H1 (cell line): ENCODE measurements around the gene CFAP107. TPM values are rescaled to one million over a fixed set of nuclear protein-coding genes. Genes with fewer than 3 reads are reported as not detected.
"Not testable (repeated sequence)": the region's sequence is repeated elsewhere in the genome, so short reads cannot be mapped to it uniquely, and the experiment has no call there.

Experiments
- CTCF ChIA-PET: fragments of 300-600 bp; sonication (Branson Sonifier 250); formaldehyde crosslinking; loops from one replicate; lab custom pipeline; 2021; ENCODE audit not compliant: partially characterized antibody; lab: Charles Lee
- POLR2A ChIA-PET: fragments of 300-600 bp; sonication (Branson Sonifier 250); formaldehyde crosslinking; loops from one replicate; lab custom pipeline; 2021; ENCODE audit warnings: inconsistent platforms; ENCODE audit not compliant: partially characterized antibody; lab: Charles Lee
- DNase-seq, 2 experiments: peaks; one replicate each; pipeline versions ENCODE4 v3.0.0 to v3.0.0-alpha.2; 2010 to 2022; ENCODE audit warnings: low spot score in 2 of 2, low read depth in 1 of 2, mixed read lengths in 1 of 2
- FAIRE-seq: peaks from 2 replicates; lab custom pipeline; 2011; peaks lifted over from hg19 to GRCh38; lab: Jason Lieb, UNC
- H2AFZ ChIP-seq: 2 replicates; pipeline ENCODE4 v1.8.1; 2012; ENCODE audit warnings: low read length, inconsistent platforms
- H2AK5ac ChIP-seq: 2 replicates; pipeline ENCODE4 v1.6.1; 2013; ENCODE audit warnings: low read depth, low read length
- H2BK120ac ChIP-seq: replicated peaks from 2 replicates; pipeline ENCODE3; 2013; ENCODE audit warnings: low read depth, low read length, inconsistent platforms
- H2BK12ac ChIP-seq: 2 replicates; pipeline ENCODE4 v1.6.1; 2013; ENCODE audit warnings: low read depth, low read length
- H2BK15ac ChIP-seq: 2 replicates; pipeline ENCODE4 v1.6.1; 2013; ENCODE audit warnings: low read length
- H2BK20ac ChIP-seq: 2 replicates; pipeline ENCODE4 v1.6.1; 2013; ENCODE audit warnings: low read length
- H2BK5ac ChIP-seq: 2 replicates; pipeline ENCODE4 v1.6.1; 2013; ENCODE audit warnings: low read depth, low read length
- H3K14ac ChIP-seq: 2 replicates; pipeline ENCODE4 v1.6.1; 2013; ENCODE audit warnings: inconsistent platforms; ENCODE audit not compliant: insufficient read length
- H3K18ac ChIP-seq: 2 replicates; pipeline ENCODE4 v1.6.1; 2013; ENCODE audit warnings: low read length; ENCODE audit errors: extremely low read depth
- H3K23ac ChIP-seq: 2 replicates; pipeline ENCODE4 v1.6.1; 2013; ENCODE audit warnings: inconsistent platforms; ENCODE audit not compliant: insufficient read length
- H3K23me2 ChIP-seq: 2 replicates; pipeline ENCODE4 v1.6.1; 2013; ENCODE audit warnings: low read depth, low read length
- H3K27ac ChIP-seq: 2 replicates; pipeline ENCODE4 v1.6.1; 2011; ENCODE audit warnings: low read depth, low read length, inconsistent platforms
- H3K27me3 ChIP-seq, 4 experiments: replicated peaks in 1 of 4; 1 replicate in 1 of 4; 2 replicates in 3 of 4; pipeline versions ENCODE4 v1.6.1 to v1.8.1; 2011 to 2013; ENCODE audit warnings: low read length in 3 of 4, mild to moderate bottlenecking in 3 of 4, inconsistent platforms in 2 of 4, mixed read lengths in 2 of 4, moderate library complexity in 1 of 4; ENCODE audit not compliant: control insufficient read depth in 3 of 4, insufficient read depth in 3 of 4; ENCODE audit errors: extremely low read depth in 1 of 4
- H3K36me3 ChIP-seq, 4 experiments: 2 replicates each; pipeline versions ENCODE4 v1.6.1 to v1.8.1; 2011 to 2013; ENCODE audit warnings: mild to moderate bottlenecking in 4 of 4, low read length in 3 of 4, moderate library complexity in 2 of 4, control low read depth in 1 of 4, inconsistent platforms in 1 of 4; ENCODE audit not compliant: insufficient read depth in 4 of 4, control insufficient read depth in 2 of 4
- H3K4ac ChIP-seq: replicated peaks from 2 replicates; pipeline ENCODE3; 2013; ENCODE audit warnings: low read length, low read depth, mixed read lengths, inconsistent platforms; ENCODE audit not compliant: insufficient read length
- H3K4me1 ChIP-seq, 4 experiments: replicated peaks in 1 of 4; 1 replicate in 1 of 4; 2 replicates in 3 of 4; pipeline versions ENCODE4 v1.6.1 to v1.8.1; 2011 to 2013; ENCODE audit warnings: low read length in 3 of 4, inconsistent platforms in 2 of 4, mixed read lengths in 1 of 4; ENCODE audit not compliant: insufficient read depth in 4 of 4, control insufficient read depth in 3 of 4
- H3K4me2 ChIP-seq, 2 experiments: 2 replicates each; pipeline versions ENCODE4 v1.6.1 to v1.8.1; 2011 to 2013; ENCODE audit warnings: low read depth in 2 of 2, low read length in 2 of 2, control low read depth in 1 of 2, inconsistent platforms in 1 of 2, mild to moderate bottlenecking in 1 of 2; ENCODE audit not compliant: insufficient read depth in 1 of 2
- H3K4me3 ChIP-seq, 4 experiments: fragments of 200-600, 300-600 bp in 1 of 4; sonication (generic), shearing (Covaris generic), sonication (Bioruptor Twin) in 1 of 4; 2 replicates each; pipeline versions ENCODE4 v1.5.1 to v1.8.1; 2011 to 2016; ENCODE audit warnings: low read length in 4 of 4, low read depth in 3 of 4, control low read depth in 2 of 4, inconsistent platforms in 2 of 4, mild to moderate bottlenecking in 2 of 4, mixed read lengths in 1 of 4, moderate library complexity in 1 of 4; ENCODE audit not compliant: insufficient read depth in 2 of 4; ENCODE audit errors: extremely low read depth in 1 of 4
- H3K56ac ChIP-seq: replicated peaks from 2 replicates; pipeline ENCODE3; 2013; ENCODE audit warnings: low read depth, mild to moderate bottlenecking, mixed read lengths, low read length, inconsistent platforms; ENCODE audit not compliant: insufficient read length
- H3K79me1 ChIP-seq: 2 replicates; pipeline ENCODE4 v1.6.1; 2013; ENCODE audit warnings: low read depth, low read length, control low read depth
- H3K79me2 ChIP-seq, 2 experiments: 2 replicates each; pipeline versions ENCODE4 v1.6.1 to v1.8.1; 2012 to 2013; ENCODE audit warnings: low read length in 2 of 2, mild to moderate bottlenecking in 2 of 2, inconsistent platforms in 1 of 2; ENCODE audit not compliant: insufficient read depth in 2 of 2, control insufficient read depth in 1 of 2
- H3K9ac ChIP-seq, 4 experiments: replicated peaks in 1 of 4; 1 replicate in 1 of 4; 2 replicates in 3 of 4; pipeline versions ENCODE4 v1.6.1 to v1.8.1; 2011 to 2013; ENCODE audit warnings: low read depth in 3 of 4, low read length in 3 of 4, control low read depth in 2 of 4, mild to moderate bottlenecking in 2 of 4, moderate library complexity in 2 of 4, inconsistent platforms in 1 of 4; ENCODE audit errors: extremely low read depth in 1 of 4
- H3K9me3 ChIP-seq, 2 experiments: 2 replicates each; pipeline versions ENCODE4 v1.6.1 to v1.8.1; 2012 to 2013; ENCODE audit warnings: mild to moderate bottlenecking in 2 of 2, moderate library complexity in 2 of 2, control low read depth in 1 of 2, inconsistent platforms in 1 of 2, low read depth in 1 of 2, low read length in 1 of 2, mixed read lengths in 1 of 2; ENCODE audit not compliant: insufficient read depth in 2 of 2
- H4K20me1 ChIP-seq, 2 experiments: replicated peaks in 1 of 2; 2 replicates each; pipeline versions ENCODE3 to v1.8.1; 2011 to 2013; ENCODE audit warnings: inconsistent platforms in 2 of 2, low read length in 2 of 2, mild to moderate bottlenecking in 1 of 2; ENCODE audit not compliant: insufficient read depth in 2 of 2, control insufficient read depth in 1 of 2
- H4K5ac ChIP-seq: 2 replicates; pipeline ENCODE4 v1.6.1; 2013; ENCODE audit warnings: low read length, low read depth, mixed read lengths, inconsistent platforms; ENCODE audit not compliant: insufficient read length
- H4K8ac ChIP-seq: 2 replicates; pipeline ENCODE4 v1.8.0; 2013; ENCODE audit warnings: mild to moderate bottlenecking, moderate library complexity, low read length, inconsistent platforms; ENCODE audit not compliant: insufficient read depth; ENCODE audit errors: extremely low read depth
- H4K91ac ChIP-seq: replicated peaks from 2 replicates; pipeline ENCODE3; 2013; ENCODE audit warnings: low read length, mixed read lengths, inconsistent platforms; ENCODE audit not compliant: insufficient read length
- CREB1 ChIP-seq: IDR thresholded peaks from 2 replicates; pipeline ENCODE4 v1.6.1; 2012; ENCODE audit warnings: inconsistent platforms
- SP2 ChIP-seq: IDR thresholded peaks from 2 replicates; pipeline ENCODE4 v1.6.1; 2012; ENCODE audit warnings: mild to moderate bottlenecking, low read length, inconsistent platforms
- WGBS, 2 experiments: shearing (Covaris generic) in 1 of 2; methylation state at CpG; one replicate each; pipeline versions ENCODE4 v1.1.6 to v1.1.7; 2013 to 2015; ENCODE audit warnings: low lambda C conversion rate in 2 of 2, mixed read lengths in 2 of 2, inconsistent platforms in 1 of 2, low coverage in 1 of 2, missing lambda C conversion rate in 1 of 2; ENCODE audit not compliant: insufficient replicate concordance in 2 of 2, insufficient coverage in 1 of 2, insufficient read length in 1 of 2; ENCODE audit errors: extremely low coverage in 1 of 2, missing lambda C conversion rate in 1 of 2; 5-methylcytosine and 5-hydroxymethylcytosine counted together
- polyA plus RNA-seq, 7 experiments: library from polyadenylated mRNA; depleted of rRNA in 3 of 7; stranded (reverse) in 5 of 7; unstranded in 2 of 7; fragments of >200 nt in 5 of 7; fragments of 200-250 nt in 2 of 7; gene quantifications; 1 replicate in 5 of 7; 2 replicates in 1 of 7; 4 replicates in 1 of 7; pipeline versions ENCODE4 v1.2.1 to v1.2.3, GENCODE V29; 2011 to 2013; ENCODE audit warnings: missing spikeins in 2 of 7, mixed read lengths in 2 of 7
- total RNA-seq: library from RNA; stranded (reverse); fragmentation: NEBNext Ultra II Directional; extraction: Animal tissue kit (Norgen Biotek cat#: 25700); gene quantifications from 2 replicates; pipeline ENCODE4 v1.2.1, GENCODE V29; 2021

CFAP107 gene
- total and polyA plus RNA-seq, 2 of the 8 experiments (the other 6 are each of a cell fraction or from before 2014, with no cell fraction given) = 0.23 TPM; not detected in 1

DNA sequence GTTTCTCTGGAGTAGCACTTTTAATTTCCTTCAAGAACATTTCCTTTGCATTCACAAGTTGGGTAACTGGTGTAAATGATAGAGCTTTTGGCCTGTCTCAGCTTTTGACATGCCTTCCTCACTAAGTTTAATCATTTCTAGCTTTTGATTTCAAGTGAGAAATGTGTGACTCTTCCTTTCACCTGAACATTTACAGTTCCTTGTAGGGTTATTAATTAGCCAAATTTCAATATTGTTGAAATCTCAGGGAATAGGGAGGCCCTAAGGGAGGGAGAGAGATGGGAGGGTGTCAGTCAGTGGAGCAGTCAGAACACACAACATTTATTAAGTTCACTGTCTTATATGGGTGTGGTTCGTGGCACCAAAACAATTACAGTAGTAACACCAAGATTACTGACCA is 15.8 kb upstream of the CFAP107 start:
- H2AFZ ChIP-seq = no peak overlapping the region
- no peak overlapping the region for H4K8ac ChIP-seq
- H2AK5ac ChIP-seq = no peak overlapping the region
- 0 out of 4 replicates have a peak, but pooled peaks cover 0 to 2% of the 10 kb centered on the region in 2 experiments for H3K9me3 ChIP-seq
- no peaks in the 10 kb centered on the region for H3K23me2 ChIP-seq
- no peak overlapping the region for H3K9ac ChIP-seq
- H3K79me1 ChIP-seq = no peaks in the 10 kb centered on the region
- no peaks in the 10 kb centered on the region for H3K79me2 ChIP-seq
- H3K18ac ChIP-seq = no peak overlapping the region
- no peak overlapping the region for H2BK5ac ChIP-seq
- H4K20me1 ChIP-seq = no peaks in the 10 kb centered on the region
- H3K23ac ChIP-seq = no peak overlapping the region
- no peak overlapping the region for H2BK120ac ChIP-seq
- no peak for TF ChIP-seq CREB1
- TF ChIP-seq SP2 = no peak
- DNase-seq (no peak), FAIRE-seq (no peak)
- no peak overlapping the region for H3K14ac ChIP-seq
- H3K4me3 ChIP-seq = no peak overlapping the region
- no peaks in the 10 kb centered on the region; a peak in 1 of 7 replicates for H3K4me1 ChIP-seq
- no peak overlapping the region for H3K4me2 ChIP-seq
- H3K36me3 ChIP-seq = no peaks in the 10 kb centered on the region
- no peak overlapping the region for H2BK12ac ChIP-seq
- H4K5ac ChIP-seq = no peak overlapping the region
- no peak overlapping the region for H3K56ac ChIP-seq
- ChIA-PET POLR2A (no interaction called here), CTCF (interaction anchor here (0.6 kb wide), 1 partner anchor 685 kb away, joined by 3 read pairs; no protein-coding TSS in a partner anchor)
- 75% methylated on average over 1 of the region's 1 CpG; no CpG with 5 or more reads in 1 of the 2 experiments for WGBS, 2 experiments
- H4K91ac ChIP-seq = no peak overlapping the region
- H3K4ac ChIP-seq = no peak overlapping the region
- H3K27me3 ChIP-seq = peaks cover 0 to 3% (median 0%) of the 10 kb centered on the region in 4 experiments; a peak in 2 of 7 replicates
- no peak overlapping the region for H3K27ac ChIP-seq
- H2BK15ac ChIP-seq = no peak overlapping the region
- no peak overlapping the region for H2BK20ac ChIP-seq

DNA sequence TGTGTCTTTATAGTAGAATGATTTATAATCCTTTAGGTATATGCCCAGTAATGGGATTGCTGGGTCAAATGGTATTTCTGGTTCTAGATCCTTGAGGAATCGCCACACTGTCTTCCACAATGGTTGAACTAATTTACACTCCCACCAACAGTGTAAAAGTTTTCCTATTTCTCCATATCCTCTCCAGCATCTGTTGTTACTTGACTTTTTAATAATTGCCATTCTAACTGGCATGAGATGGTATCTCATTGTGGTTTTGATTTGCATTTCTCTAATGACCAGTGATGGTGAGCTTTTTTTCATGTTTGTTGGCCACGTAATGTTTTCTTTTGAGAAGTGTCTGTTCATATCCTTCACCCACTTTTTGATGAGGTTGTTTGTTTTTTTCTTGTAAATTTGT is 14.9 kb upstream of the CFAP107 start:
- H4K20me1 ChIP-seq, H3K27ac ChIP-seq, H2BK5ac ChIP-seq, H3K79me2 ChIP-seq, CTCF ChIA-PET, H4K8ac ChIP-seq, H2AK5ac ChIP-seq, H2BK12ac ChIP-seq, H2BK15ac ChIP-seq, H3K79me1 ChIP-seq, H3K4me1 ChIP-seq, H3K4me3 ChIP-seq, H3K36me3 ChIP-seq, H3K23ac ChIP-seq, H3K23me2 ChIP-seq, H3K27me3 ChIP-seq, H4K5ac ChIP-seq, H3K9ac ChIP-seq, DNase-seq, H3K18ac ChIP-seq, H3K4ac ChIP-seq, H2AFZ ChIP-seq, H2BK120ac ChIP-seq, H2BK20ac ChIP-seq, H3K14ac ChIP-seq, H3K9me3 ChIP-seq, FAIRE-seq, H3K56ac ChIP-seq, H3K4me2 ChIP-seq, H4K91ac ChIP-seq, POLR2A ChIA-PET: not testable (repeated sequence)
- WGBS, 2 experiments = 95% methylated on average over 2 of the region's 2 CpGs; no CpG with 5 or more reads in 1 of the 2 experiments
